HepG2 (cell line): Measurements from ENCODE around the gene CCNB1. TPM values are rescaled to one million over a fixed set of nuclear protein-coding genes. Genes with fewer than 3 reads are reported as not detected.

Source experiments
- ATAC-seq: fragments of 200-7000 bp; cut with Tn5 transposase; 3 replicates; pipeline ENCODE4 v1.9.1; 2020; ENCODE audit warnings: mild to moderate bottlenecking, moderate library complexity
- BruUV-seq: library from RNA; stranded (reverse); fragments of 400-500 nt; replicated peaks from 2 replicates; lab custom pipeline; 2021; lab: Mats Ljungman, UMichigan
- CTCF ChIA-PET: fragments of 300-600 bp; formaldehyde crosslinking; extraction: SDS; loops from one replicate; lab custom pipeline; 2021; ENCODE audit warnings: low total read pairs, inconsistent platforms, low intra/inter-chr PET ratio; lab: Yijun Ruan, JAX
- POLR2A ChIA-PET: fragments of 350-600 bp; sonication (Branson Sonifier 250); formaldehyde crosslinking; loops from one replicate; lab custom pipeline; 2020; ENCODE audit warnings: antibody characterized with exemption, inconsistent platforms; lab: Yijun Ruan, JAX
- DNase-seq: peaks from one replicate; pipeline ENCODE4 v3.0.0-alpha.2; 2015; ENCODE audit warnings: low spot score
- FAIRE-seq: peaks from 3 replicates; lab custom pipeline; 2011; peaks lifted over from hg19 to GRCh38; lab: Jason Lieb, UNC
- H2AFZ ChIP-seq: one replicate; pipeline ENCODE4 v1.6.1; 2011; ENCODE audit warnings: low read length, inconsistent platforms
- H3K27ac ChIP-seq: fragments of 300-600 bp; 3 replicates; pipeline ENCODE4 v1.8.0; 2011; ENCODE audit warnings: mixed run types, mild to moderate bottlenecking, mixed read lengths, low read length, inconsistent platforms; ENCODE audit not compliant: insufficient read depth; ENCODE audit errors: extremely low read length
- H3K27me3 ChIP-seq, 2 experiments: fragments of 200-600 bp in 1 of 2; 2 replicates in 1 of 2; 3 replicates in 1 of 2; pipeline versions ENCODE4 v1.6.0 to v1.8.0; 2011; ENCODE audit warnings: low read length in 2 of 2, mild to moderate bottlenecking in 2 of 2, moderate library complexity in 2 of 2, inconsistent platforms in 1 of 2; ENCODE audit not compliant: insufficient read depth in 2 of 2, control insufficient read depth in 1 of 2
- H3K36me3 ChIP-seq, 2 experiments: fragments of 200-600 bp in 1 of 2; replicated peaks in 1 of 2; 2 replicates in 1 of 2; 3 replicates in 1 of 2; pipeline versions ENCODE4 v1.5.1 to v1.8.0; 2011; ENCODE audit warnings: low read length in 2 of 2, inconsistent platforms in 1 of 2; ENCODE audit not compliant: insufficient read depth in 2 of 2, control insufficient read depth in 1 of 2
- H3K4me1 ChIP-seq: 2 replicates; pipeline ENCODE4 v1.5.1; 2012; ENCODE audit warnings: low read length, inconsistent platforms; ENCODE audit not compliant: insufficient read depth
- H3K4me2 ChIP-seq: 2 replicates; pipeline ENCODE4 v1.6.0; 2011; ENCODE audit warnings: low read depth, low read length, inconsistent platforms
- H3K4me3 ChIP-seq, 3 experiments: fragments of 200-600 bp in 1 of 3; sonication (generic), shearing (Covaris generic) in 1 of 3; replicated peaks in 1 of 3; 2 replicates each; pipeline ENCODE4 v1.5.1; 2011 to 2016; ENCODE audit warnings: low read length in 3 of 3, inconsistent platforms in 2 of 3, low read depth in 2 of 3, mild to moderate bottlenecking in 2 of 3, control low read depth in 1 of 3, mixed read lengths in 1 of 3; ENCODE audit not compliant: insufficient read depth in 1 of 3
- H3K79me2 ChIP-seq: one replicate; pipeline ENCODE4 v1.6.1; 2011; ENCODE audit warnings: low read length, inconsistent platforms; ENCODE audit not compliant: insufficient read depth
- H3K9ac ChIP-seq: 2 replicates; pipeline ENCODE4 v1.6.0; 2011; ENCODE audit warnings: mild to moderate bottlenecking, low read depth, low read length, inconsistent platforms; ENCODE audit not compliant: insufficient read depth
- H3K9me3 ChIP-seq: 2 replicates; pipeline ENCODE4 v1.5.1; 2012; ENCODE audit warnings: mild to moderate bottlenecking, low read length
- H4K20me1 ChIP-seq: 2 replicates; pipeline ENCODE4 v1.6.0; 2011; ENCODE audit warnings: inconsistent platforms, mild to moderate bottlenecking, low read length, moderate library complexity; ENCODE audit not compliant: insufficient read depth
- FOXK2 ChIP-seq: fragments of 450-650 bp; IDR thresholded peaks from 2 replicates; pipeline ENCODE4 v1.6.1; 2016
- KAT8 ChIP-seq: IDR thresholded peaks from 2 replicates; pipeline ENCODE4 v1.6.1; 2016; ENCODE audit warnings: missing genetic modification reagents, missing compliant biosample characterization
- MIXL1 ChIP-seq: IDR thresholded peaks from 2 replicates; pipeline ENCODE4 v1.6.1; 2016
- NFE2L1 ChIP-seq: sonication (generic); formaldehyde crosslinking; IDR thresholded peaks from 2 replicates; pipeline ENCODE4 v1.4.0; 2020; ENCODE audit warnings: missing genetic modification reagents, mild to moderate bottlenecking, borderline replicate concordance
- PAX8 ChIP-seq: sonication (generic); formaldehyde crosslinking; IDR thresholded peaks from 2 replicates; pipeline ENCODE4 v1.8.0; 2022; ENCODE audit warnings: mild to moderate bottlenecking, missing genetic modification reagents, borderline replicate concordance
- PCBP1 ChIP-seq: fragments of 200-400 bp; formaldehyde crosslinking; IDR thresholded peaks from 2 replicates; pipeline ENCODE4 v1.6.1; 2017; ENCODE audit warnings: mild to moderate bottlenecking, low read depth, low read length, borderline replicate concordance
- SKIL ChIP-seq: sonication (generic); formaldehyde crosslinking; IDR thresholded peaks from 2 replicates; pipeline ENCODE4 v1.8.0; 2022; ENCODE audit warnings: missing genetic modification reagents, mild to moderate bottlenecking, moderate library complexity, borderline replicate concordance
- STAT6 ChIP-seq: sonication (generic); formaldehyde crosslinking; IDR thresholded peaks from 2 replicates; pipeline ENCODE4 v1.4.0; 2020; ENCODE audit warnings: missing genetic modification reagents, mild to moderate bottlenecking, borderline replicate concordance
- ZFP1 ChIP-seq: IDR thresholded peaks from 2 replicates; pipeline ENCODE4 v1.6.1; 2016
- ZFYVE20 ChIP-seq: sonication (generic); formaldehyde crosslinking; IDR thresholded peaks from 2 replicates; pipeline ENCODE4 v1.8.0; 2023; ENCODE audit warnings: low read depth, mild to moderate bottlenecking, moderate library complexity, missing genetic modification reagents, borderline replicate concordance
- ZNF264 ChIP-seq: sonication (generic); formaldehyde crosslinking; IDR thresholded peaks from 2 replicates; pipeline ENCODE4 v1.4.0; 2020; ENCODE audit warnings: missing genetic modification reagents
- ZNF446 ChIP-seq: sonication (generic); formaldehyde crosslinking; IDR thresholded peaks from 2 replicates; pipeline ENCODE4 v1.5.0; 2020; ENCODE audit warnings: mild to moderate bottlenecking, missing genetic modification reagents
- ZNF777 ChIP-seq: sonication (generic); formaldehyde crosslinking; IDR thresholded peaks from 2 replicates; pipeline ENCODE4 v1.4.0; 2020; ENCODE audit warnings: missing genetic modification reagents
- ZZZ3 ChIP-seq: sonication (generic); formaldehyde crosslinking; IDR thresholded peaks from 2 replicates; pipeline ENCODE4 v1.4.0; 2020; ENCODE audit warnings: missing genetic modification reagents, mild to moderate bottlenecking, borderline replicate concordance
- WGBS: methylation state at CpG from one replicate; pipeline ENCODE4 v1.1.6; 2017; ENCODE audit warnings: low lambda C conversion rate; 5-methylcytosine and 5-hydroxymethylcytosine counted together
- in situ Hi-C: cut with HindIII; loops from 2 replicates; pipeline ENCODE4 v1.10.0; 2017; ENCODE audit warnings: low pct_unique_long_range_greater_than_20kb; ENCODE audit not compliant: extremely low pct_ligation_motif_present
- intact Hi-C: fragments of 100-400 bp; cut with micrococcal nuclease; formaldehyde crosslinking; loops from one replicate; pipeline ENCODE4 v1.10.0; 2022; ENCODE audit not compliant: unreplicated experiment
- polyA plus RNA-seq, 8 experiments: library from polyadenylated mRNA; depleted of rRNA in 3 of 8; stranded (reverse) in 7 of 8; unstranded in 1 of 8; fragments of >200 nt; fragmentation: Illumina TruSeq in 4 of 8; extraction: Trizol in 4 of 8; gene quantifications; 2 replicates each; pipeline versions ENCODE4 v1.2.1 to v1.2.3, GENCODE V29; 2011 to 2016; ENCODE audit warnings: low read depth in 4 of 8, missing spikeins in 1 of 8, mixed read lengths in 1 of 8; ENCODE audit not compliant: insufficient read depth in 1 of 8
- total RNA-seq, 5 experiments: library from RNA; depleted of rRNA; stranded (reverse); fragments of >200 nt; fragmentation: Illumina TruSeq; extraction: Trizol; gene quantifications; 2 replicates each; pipeline ENCODE4 v1.2.3, GENCODE V29; 2016; ENCODE audit warnings: low read depth in 1 of 5
- TF ChIP-seq, protein P1 (sequence below): sonication (generic); formaldehyde crosslinking; IDR thresholded peaks from 2 replicates; pipeline ENCODE4 v1.4.0; 2020; ENCODE audit warnings: missing genetic modification reagents

CCNB1 gene
- total and polyA plus RNA-seq, 2 of the 13 experiments (the other 11 are each of a cell fraction or from before 2014, with no cell fraction given) = 82.3 to 316 TPM

- WGBS = 89% methylated on average over 1 of the region's 1 CpG
- no peak overlapping the region for H3K4me3 ChIP-seq
- no peak for FAIRE-seq
- H2AFZ ChIP-seq = no peak overlapping the region
- H3K4me1 ChIP-seq = peaks cover 23% of the 10 kb centered on the region
- POLR2A ChIA-PET = no interaction called here
- in situ Hi-C loops = no loop called here
- intact Hi-C loops = no loop called here
- no peak overlapping the region for H3K27ac ChIP-seq
- ATAC-seq = no peak
- no peaks in the 10 kb centered on the region for H3K36me3 ChIP-seq
- DNase-seq = no peak
- no peak overlapping the region for H3K9ac ChIP-seq
- no TSS peak for BruUV-seq
- no peak overlapping the region for H3K4me2 ChIP-seq
- no peaks in the 10 kb centered on the region; a peak in 1 of 5 replicates for H3K27me3 ChIP-seq
- H3K79me2 ChIP-seq = no peaks in the 10 kb centered on the region
- no peaks in the 10 kb centered on the region for H3K9me3 ChIP-seq
- CTCF ChIA-PET = no interaction called here
- no peaks in the 10 kb centered on the region for H4K20me1 ChIP-seq
- TF ChIP-seq MIXL1 (no peak), ZNF446 (no peak), ZNF777 (CRISPR knock-in tag) (no peak), FOXK2 (no peak), PAX8 (CRISPR knock-in tag) (no peak), ZZZ3 (CRISPR knock-in tag) (no peak), PCBP1 (no peak), STAT6 (CRISPR knock-in tag) (no peak), NFE2L1 (CRISPR knock-in tag) (no peak), ZFP1 (CRISPR knock-in tag) (no peak), ZNF264 (CRISPR knock-in tag) (no peak), SKIL (CRISPR knock-in tag) (no peak), ZFYVE20 (CRISPR knock-in tag) (no peak), KAT8 (CRISPR knock-in tag) (no peak)
- TF ChIP-seq, protein P1, sequence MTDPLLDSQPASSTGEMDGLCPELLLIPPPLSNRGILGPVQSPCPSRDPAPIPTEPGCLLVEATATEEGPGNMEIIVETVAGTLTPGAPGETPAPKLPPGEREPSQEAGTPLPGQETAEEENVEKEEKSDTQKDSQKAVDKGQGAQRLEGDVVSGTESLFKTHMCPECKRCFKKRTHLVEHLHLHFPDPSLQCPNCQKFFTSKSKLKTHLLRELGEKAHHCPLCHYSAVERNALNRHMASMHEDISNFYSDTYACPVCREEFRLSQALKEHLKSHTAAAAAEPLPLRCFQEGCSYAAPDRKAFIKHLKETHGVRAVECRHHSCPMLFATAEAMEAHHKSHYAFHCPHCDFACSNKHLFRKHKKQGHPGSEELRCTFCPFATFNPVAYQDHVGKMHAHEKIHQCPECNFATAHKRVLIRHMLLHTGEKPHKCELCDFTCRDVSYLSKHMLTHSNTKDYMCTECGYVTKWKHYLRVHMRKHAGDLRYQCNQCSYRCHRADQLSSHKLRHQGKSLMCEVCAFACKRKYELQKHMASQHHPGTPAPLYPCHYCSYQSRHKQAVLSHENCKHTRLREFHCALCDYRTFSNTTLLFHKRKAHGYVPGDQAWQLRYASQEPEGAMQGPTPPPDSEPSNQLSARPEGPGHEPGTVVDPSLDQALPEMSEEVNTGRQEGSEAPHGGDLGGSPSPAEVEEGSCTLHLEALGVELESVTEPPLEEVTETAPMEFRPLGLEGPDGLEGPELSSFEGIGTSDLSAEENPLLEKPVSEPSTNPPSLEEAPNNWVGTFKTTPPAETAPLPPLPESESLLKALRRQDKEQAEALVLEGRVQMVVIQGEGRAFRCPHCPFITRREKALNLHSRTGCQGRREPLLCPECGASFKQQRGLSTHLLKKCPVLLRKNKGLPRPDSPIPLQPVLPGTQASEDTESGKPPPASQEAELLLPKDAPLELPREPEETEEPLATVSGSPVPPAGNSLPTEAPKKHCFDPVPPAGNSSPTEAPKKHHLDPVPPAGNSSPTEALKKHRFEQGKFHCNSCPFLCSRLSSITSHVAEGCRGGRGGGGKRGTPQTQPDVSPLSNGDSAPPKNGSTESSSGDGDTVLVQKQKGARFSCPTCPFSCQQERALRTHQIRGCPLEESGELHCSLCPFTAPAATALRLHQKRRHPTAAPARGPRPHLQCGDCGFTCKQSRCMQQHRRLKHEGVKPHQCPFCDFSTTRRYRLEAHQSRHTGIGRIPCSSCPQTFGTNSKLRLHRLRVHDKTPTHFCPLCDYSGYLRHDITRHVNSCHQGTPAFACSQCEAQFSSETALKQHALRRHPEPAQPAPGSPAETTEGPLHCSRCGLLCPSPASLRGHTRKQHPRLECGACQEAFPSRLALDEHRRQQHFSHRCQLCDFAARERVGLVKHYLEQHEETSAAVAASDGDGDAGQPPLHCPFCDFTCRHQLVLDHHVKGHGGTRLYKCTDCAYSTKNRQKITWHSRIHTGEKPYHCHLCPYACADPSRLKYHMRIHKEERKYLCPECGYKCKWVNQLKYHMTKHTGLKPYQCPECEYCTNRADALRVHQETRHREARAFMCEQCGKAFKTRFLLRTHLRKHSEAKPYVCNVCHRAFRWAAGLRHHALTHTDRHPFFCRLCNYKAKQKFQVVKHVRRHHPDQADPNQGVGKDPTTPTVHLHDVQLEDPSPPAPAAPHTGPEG (CRISPR knock-in tag) = no peak
Measured at GRCh38 chr5:69184621-69185020, 17.7 kb downstream of the CCNB1 start.
